Testis (tissue), 2 donors: ENCODE measurements around the gene GJB3.

Source experiments
- CTCF ChIP-seq, 3 experiments: fragments of 450-650 bp in 2 of 3; fragments of 200-600 bp in 1 of 3; sonication (generic) in 1 of 3; IDR thresholded peaks; one replicate each; pipeline ENCODE4 v1.5.1; 2016 to 2019; ENCODE audit warnings: antibody characterized with exemption in 3 of 3, mild to moderate bottlenecking in 2 of 3, moderate library complexity in 1 of 3
- POLR2A ChIP-seq: fragments of 450-650 bp; IDR thresholded peaks from one replicate; pipeline ENCODE4 v1.6.1; 2017; ENCODE audit warnings: antibody characterized with exemption, mild to moderate bottlenecking, moderate library complexity

GRCh38 chr1:34746101-34746500, 34.9 kb upstream of the GJB3 start:
- no peak for TF ChIP-seq POLR2A
- no peak for TF ChIP-seq CTCF (IDR thresholded peaks at IDR 0.05)
